ENCODE measurements around the gene SPI1. TPM values are rescaled to one million over a fixed set of nuclear protein-coding genes. Genes with fewer than 3 reads are reported as not detected.

SPI1 gene
- total RNA-seq, 3 donors from 2014 or later, result 12.5 to 34.9 (median 15.2) TPM

DNA sequence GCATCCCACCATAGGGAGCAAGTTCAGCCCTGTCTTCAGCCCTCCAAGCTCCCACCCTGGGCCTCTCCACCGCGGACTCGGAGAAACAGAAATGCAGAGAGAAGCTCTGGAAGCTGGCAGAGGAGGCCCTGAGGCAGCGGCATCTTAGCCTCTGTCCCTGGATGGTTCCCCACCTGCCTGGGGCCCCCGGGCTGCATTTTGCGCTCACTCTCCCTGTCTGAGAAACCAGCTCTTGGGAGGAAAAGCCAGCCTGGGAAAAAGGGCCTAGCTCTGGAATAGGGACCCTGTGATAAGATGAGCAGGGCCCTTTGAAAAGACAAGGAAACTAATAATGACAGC, 12.0 kb upstream of the SPI1 start:
- intact Hi-C loops (cut with DNase I; ENCODE audit: low total_unique reads), result no loop called here
- Histone ChIP-seq H3K4me1 (no peaks in the 10 kb centered on the region), H3K27ac (no peak overlapping the region), H3K36me3 (no peaks in the 10 kb centered on the region), H3K27me3 (no peaks in the 10 kb centered on the region), H3K9me3 (no peaks in the 10 kb centered on the region), H3K4me3 (no peak overlapping the region)
- DNase-seq (ENCODE audit: low spot score in 2 of 2), result no peak
- TF ChIP-seq POLR2AphosphoS5 (IDR thresholded peaks at IDR 0.05) (no peak), POLR2A (IDR thresholded peaks at IDR 0.05) (no peak)
- TF ChIP-seq, protein P1, sequence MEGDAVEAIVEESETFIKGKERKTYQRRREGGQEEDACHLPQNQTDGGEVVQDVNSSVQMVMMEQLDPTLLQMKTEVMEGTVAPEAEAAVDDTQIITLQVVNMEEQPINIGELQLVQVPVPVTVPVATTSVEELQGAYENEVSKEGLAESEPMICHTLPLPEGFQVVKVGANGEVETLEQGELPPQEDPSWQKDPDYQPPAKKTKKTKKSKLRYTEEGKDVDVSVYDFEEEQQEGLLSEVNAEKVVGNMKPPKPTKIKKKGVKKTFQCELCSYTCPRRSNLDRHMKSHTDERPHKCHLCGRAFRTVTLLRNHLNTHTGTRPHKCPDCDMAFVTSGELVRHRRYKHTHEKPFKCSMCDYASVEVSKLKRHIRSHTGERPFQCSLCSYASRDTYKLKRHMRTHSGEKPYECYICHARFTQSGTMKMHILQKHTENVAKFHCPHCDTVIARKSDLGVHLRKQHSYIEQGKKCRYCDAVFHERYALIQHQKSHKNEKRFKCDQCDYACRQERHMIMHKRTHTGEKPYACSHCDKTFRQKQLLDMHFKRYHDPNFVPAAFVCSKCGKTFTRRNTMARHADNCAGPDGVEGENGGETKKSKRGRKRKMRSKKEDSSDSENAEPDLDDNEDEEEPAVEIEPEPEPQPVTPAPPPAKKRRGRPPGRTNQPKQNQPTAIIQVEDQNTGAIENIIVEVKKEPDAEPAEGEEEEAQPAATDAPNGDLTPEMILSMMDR (IDR thresholded peaks at IDR 0.05), result no peak

DNA sequence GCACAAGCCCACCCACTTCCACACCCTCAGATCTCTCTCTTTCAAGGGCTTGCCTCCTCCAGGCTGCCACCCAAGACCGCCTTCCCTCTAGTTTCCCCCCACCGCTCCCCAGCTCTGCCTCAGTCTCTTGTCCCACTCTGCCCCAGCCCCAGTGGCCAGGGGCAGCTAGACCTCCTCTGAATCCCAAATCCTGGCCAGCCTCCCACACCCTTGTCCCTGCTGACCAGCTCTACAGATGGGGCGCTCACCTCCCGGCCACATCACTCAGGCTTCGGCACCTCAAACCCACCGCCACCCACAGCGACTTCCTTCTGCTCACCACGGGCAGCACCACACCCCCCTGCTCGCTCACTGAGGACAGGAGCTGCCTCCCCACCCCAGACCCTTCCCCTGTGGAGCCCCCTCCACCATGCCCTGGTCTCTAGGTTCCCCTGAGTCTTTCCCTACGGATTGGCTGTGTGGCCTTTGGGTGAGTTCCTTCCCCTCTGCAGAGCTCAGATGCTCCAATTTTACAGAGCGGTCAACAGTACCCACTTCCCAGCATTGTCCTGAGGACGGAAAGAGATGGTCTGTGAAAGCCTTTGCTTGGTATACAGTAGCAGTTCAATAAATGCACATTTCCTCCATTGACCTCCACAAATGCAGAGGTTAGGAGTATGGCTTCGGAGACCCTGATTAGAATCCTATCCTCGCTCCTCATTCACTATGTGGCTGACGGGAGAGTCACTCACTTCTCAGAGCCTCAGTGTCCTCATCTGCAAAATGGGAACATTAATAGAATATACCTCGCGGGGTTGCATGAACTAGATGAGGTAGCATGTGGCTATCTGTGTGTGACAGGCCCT, 11.5 kb upstream of the SPI1 start:
- H3K27ac ChIP-seq, result peak overlapping the region; percentile 68 to 77

DNA sequence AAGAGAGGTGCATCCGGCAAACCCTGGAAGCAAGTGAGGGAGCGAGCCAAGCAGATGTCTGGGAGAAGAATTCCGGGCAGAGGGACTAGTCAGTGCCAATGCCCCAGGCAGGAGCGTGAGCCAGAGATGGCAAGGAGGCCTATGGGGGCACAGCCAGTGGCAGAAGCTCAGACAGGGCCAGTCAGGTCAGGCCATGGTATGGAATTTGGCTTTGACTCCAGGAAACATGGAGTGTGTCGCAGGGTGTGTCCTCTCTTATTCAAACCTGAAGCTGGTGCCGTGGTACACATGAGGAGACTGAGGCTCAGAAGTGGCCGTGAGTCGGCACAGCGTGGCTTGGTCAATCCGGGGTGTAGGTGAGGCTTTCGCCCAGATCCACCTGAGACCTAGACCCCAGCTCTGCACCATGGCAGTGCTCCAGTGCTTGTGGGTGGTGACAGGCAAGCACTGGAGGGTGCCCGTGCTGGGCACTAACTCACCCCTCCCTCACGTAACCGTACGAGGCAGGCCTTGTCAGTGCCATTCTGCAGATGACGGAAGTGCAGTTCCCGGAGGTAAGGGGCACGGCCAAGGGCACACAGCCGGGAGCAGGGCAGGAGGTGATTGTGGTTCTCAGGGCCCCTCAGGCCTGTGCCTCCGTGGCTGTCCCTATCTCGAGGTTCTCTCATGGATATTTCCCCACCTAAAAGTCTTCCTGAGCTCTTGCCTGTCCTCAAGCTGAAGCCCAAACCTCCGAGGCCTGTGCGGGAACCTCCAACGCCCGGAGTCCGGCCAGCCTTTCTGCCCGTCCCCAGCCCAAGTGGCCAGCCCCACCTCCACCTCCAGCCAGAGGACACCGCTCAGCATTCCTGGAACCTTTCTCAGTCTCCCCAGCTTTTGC, 10.6 kb upstream of the SPI1 start:
- Histone ChIP-seq H3K9me3 (no peaks in the 10 kb centered on the region), H3K27me3 (no peaks in the 10 kb centered on the region), H3K4me3 (peak overlapping the region in 1 of 3 donors; percentile 11), H3K27ac (peak overlapping the region; percentile 68 to 77), H3K36me3 (no peaks in the 10 kb centered on the region), H3K4me1 (no peaks in the 10 kb centered on the region)
- DNase-seq (ENCODE audit: low spot score in 2 of 2), result peak in 1 of 2 donors; percentile 71
- intact Hi-C loops (cut with DNase I; ENCODE audit: low total_unique reads), result no loop called here
- TF ChIP-seq, protein P1 (IDR thresholded peaks at IDR 0.05), result no peak
- TF ChIP-seq POLR2A (IDR thresholded peaks at IDR 0.05) (no peak), POLR2AphosphoS5 (IDR thresholded peaks at IDR 0.05) (no peak)

More for the DNA sequence above, 11.5 kb upstream of the SPI1 start:
- DNase-seq (ENCODE audit: low spot score in 2 of 2), result no peak
- Histone ChIP-seq H3K9me3 (no peaks in the 10 kb centered on the region), H3K4me3 (no peak overlapping the region), H3K36me3 (no peaks in the 10 kb centered on the region), H3K27me3 (no peaks in the 10 kb centered on the region), H3K4me1 (no peaks in the 10 kb centered on the region)
- TF ChIP-seq, protein P1 (IDR thresholded peaks at IDR 0.05), result no peak
- TF ChIP-seq POLR2A (IDR thresholded peaks at IDR 0.05) (no peak), POLR2AphosphoS5 (IDR thresholded peaks at IDR 0.05) (no peak)
- intact Hi-C loops (cut with DNase I; ENCODE audit: low total_unique reads), result no loop called here

DNA sequence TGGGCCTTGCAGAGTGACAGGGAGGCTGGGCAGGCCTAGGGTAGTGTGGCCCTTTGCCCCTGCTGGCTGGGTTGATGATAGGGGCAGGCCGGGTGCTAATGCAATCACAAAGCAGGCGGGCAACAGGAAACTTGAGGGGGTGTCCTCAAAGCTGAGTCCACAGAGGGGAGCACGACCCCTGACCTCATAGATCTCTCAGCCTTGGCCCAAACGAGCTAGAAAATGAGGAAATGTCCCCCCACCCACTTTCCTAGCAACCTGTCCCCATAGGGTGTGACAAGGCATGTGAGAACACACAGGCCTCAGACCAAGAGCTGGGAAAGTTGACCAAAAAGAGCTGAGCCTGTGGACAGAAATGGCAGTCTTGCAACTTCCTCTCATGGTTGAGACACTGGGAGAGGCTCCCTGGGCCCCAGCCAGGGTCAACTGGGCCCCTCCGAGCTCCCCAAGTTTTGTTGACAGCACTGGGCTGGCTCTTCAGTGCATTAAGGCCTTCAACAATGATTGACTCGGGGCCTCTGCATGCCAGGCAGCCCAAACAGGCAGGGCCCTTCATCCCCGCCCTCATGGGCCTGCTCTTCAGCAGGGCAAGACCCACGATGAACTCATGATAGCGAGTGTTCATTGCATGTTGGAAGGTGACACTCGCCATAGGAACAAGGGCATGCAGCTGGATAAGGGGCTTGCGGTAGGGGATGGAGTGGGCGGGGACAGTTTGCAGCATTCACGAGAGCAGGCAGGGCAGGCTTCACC, 9.8 kb upstream of the SPI1 start:
- Histone ChIP-seq H3K27ac (peak overlapping the region; percentile 68 to 77), H3K4me1 (no peaks in the 10 kb centered on the region), H3K36me3 (no peaks in the 10 kb centered on the region), H3K27me3 (no peaks in the 10 kb centered on the region), H3K9me3 (no peaks in the 10 kb centered on the region), H3K4me3 (peak overlapping the region in 1 of 3 donors; percentile 11)
- intact Hi-C loops (cut with DNase I; ENCODE audit: low total_unique reads), result no loop called here
- DNase-seq (ENCODE audit: low spot score in 2 of 2), result no peak
- TF ChIP-seq, protein P1 (IDR thresholded peaks at IDR 0.05), result no peak

Measured in breast epithelium (tissue), 4 donors.